ENCODE data around the gene KLK6.

The KLK6 gene

DNA sequence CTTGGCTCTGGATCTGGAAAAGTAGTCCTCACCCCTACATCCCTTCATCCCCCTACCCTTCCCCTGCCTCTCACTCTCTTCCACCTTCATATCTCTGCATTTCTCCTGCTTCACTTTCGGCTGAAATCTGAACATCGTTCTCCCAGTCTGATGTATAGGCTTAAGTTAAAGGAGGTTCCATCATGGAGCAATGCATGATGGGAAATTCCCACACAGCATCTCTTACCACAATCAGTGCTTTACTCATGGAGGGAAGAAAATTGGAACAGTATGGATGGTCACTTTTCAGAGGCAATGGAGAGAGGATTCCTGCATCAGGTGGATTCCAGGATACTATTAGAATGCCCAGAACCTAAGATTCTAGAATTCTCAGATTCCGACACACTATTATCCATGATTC, 38.1 kb upstream of the KLK6 start:
- H3K9me3 ChIP-seq (ENCODE audit: control insufficient read depth in 5 of 5, low read length in 5 of 5), result no peaks in the 10 kb centered on the region
- H3K4me3 ChIP-seq (ENCODE audit: low read depth in 1 of 5, low read length in 5 of 5), result no peak overlapping the region
- H3K4me1 ChIP-seq (ENCODE audit: control insufficient read depth in 5 of 5, insufficient read depth in 5 of 5, low read length in 5 of 5), result peaks cover 0 to 2% (median 0%) of the 10 kb centered on the region in 5 donors
- peaks cover 21 to 34% (median 28%) of the 10 kb centered on the region in 5 donors for H3K27me3 ChIP-seq (ENCODE audit: control insufficient read depth in 5 of 5, insufficient read depth in 4 of 5, low read length in 5 of 5)
- no peaks in the 10 kb centered on the region for H3K36me3 ChIP-seq (ENCODE audit: control insufficient read depth in 5 of 5, insufficient read depth in 5 of 5, low read length in 5 of 5)
- H3K27ac ChIP-seq (ENCODE audit: low read depth, low read length), result no peak overlapping the region
- no peak overlapping the region for H3K9ac ChIP-seq (ENCODE audit: low read length in 5 of 5)

- H3K9me3 ChIP-seq (ENCODE audit: control insufficient read depth in 5 of 5, low read length in 5 of 5), result no peaks in the 10 kb centered on the region
These were observed 37.0 kb upstream of the KLK6 start for GRCh38 chr19:51006406-51006805.

DNA sequence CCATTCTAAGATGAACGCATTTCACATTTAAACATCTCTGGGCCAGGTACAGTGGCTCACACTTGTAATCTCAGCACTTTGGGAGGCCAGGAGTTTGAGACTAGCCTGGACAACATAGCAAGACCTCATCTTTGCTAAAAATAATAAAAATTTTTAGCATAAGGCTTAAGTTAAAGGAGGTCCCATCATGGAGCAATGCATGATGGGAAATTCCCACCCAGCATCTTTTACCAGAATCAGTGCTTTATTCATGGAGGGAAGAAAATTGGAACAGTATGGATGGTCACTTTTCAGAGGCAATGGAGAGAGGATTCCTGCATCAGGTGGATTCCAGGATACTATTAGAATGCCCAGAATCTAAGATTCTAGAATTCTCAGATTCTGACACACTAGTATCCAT, 35.9 kb upstream of the KLK6 start:
- Histone ChIP-seq H3K4me3 (ENCODE audit: low read depth in 1 of 5, low read length in 5 of 5) (no peak overlapping the region), H3K36me3 (ENCODE audit: control insufficient read depth in 5 of 5, insufficient read depth in 5 of 5, low read length in 5 of 5) (no peaks in the 10 kb centered on the region), H3K9me3 (ENCODE audit: control insufficient read depth in 5 of 5, low read length in 5 of 5) (no peaks in the 10 kb centered on the region), H3K9ac (ENCODE audit: low read length in 5 of 5) (no peak overlapping the region), H3K4me1 (ENCODE audit: control insufficient read depth in 5 of 5, insufficient read depth in 5 of 5, low read length in 5 of 5) (peaks cover 0 to 6% (median 0%) of the 10 kb centered on the region in 5 donors), H3K27ac (ENCODE audit: low read depth, low read length) (no peak overlapping the region), H3K27me3 (ENCODE audit: control insufficient read depth in 5 of 5, insufficient read depth in 4 of 5, low read length in 5 of 5) (peaks cover 35 to 51% (median 41%) of the 10 kb centered on the region in 5 donors)

More at GRCh38 chr19:51006406-51006805, 37.0 kb upstream of the KLK6 start:
- Histone ChIP-seq H3K27ac (ENCODE audit: low read depth, low read length) (no peak overlapping the region), H3K36me3 (ENCODE audit: control insufficient read depth in 5 of 5, insufficient read depth in 5 of 5, low read length in 5 of 5) (no peaks in the 10 kb centered on the region), H3K4me3 (ENCODE audit: low read depth in 1 of 5, low read length in 5 of 5) (no peak overlapping the region), H3K27me3 (ENCODE audit: control insufficient read depth in 5 of 5, insufficient read depth in 4 of 5, low read length in 5 of 5) (peaks cover 28 to 43% (median 36%) of the 10 kb centered on the region in 5 donors), H3K9ac (ENCODE audit: low read length in 5 of 5) (no peak overlapping the region), H3K4me1 (ENCODE audit: control insufficient read depth in 5 of 5, insufficient read depth in 5 of 5, low read length in 5 of 5) (peaks cover 0 to 6% (median 0%) of the 10 kb centered on the region in 5 donors)

DNA sequence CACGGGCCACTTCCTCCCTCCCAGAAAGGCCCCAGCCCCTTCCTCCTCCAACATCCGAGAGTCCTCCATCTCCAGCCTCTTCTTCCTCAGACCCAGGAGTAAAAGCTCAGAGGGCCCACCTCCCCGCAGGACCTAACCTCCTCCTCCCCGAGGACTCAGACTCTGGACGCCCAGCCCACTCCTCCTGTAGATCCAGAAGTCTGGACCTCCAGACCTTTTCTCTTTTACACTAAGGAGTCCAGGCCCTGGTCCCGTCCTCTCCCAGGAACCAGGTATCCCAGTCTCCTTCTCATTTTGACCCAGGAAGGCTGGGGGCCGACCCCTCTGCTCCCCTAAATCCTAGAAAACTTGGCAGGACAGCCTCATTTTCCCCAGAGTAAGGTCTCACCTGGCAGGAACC, 33.9 kb upstream of the KLK6 start:
- Histone ChIP-seq H3K27me3 (ENCODE audit: control insufficient read depth in 5 of 5, insufficient read depth in 4 of 5, low read length in 5 of 5) (peaks cover 37 to 47% (median 41%) of the 10 kb centered on the region in 5 donors), H3K27ac (ENCODE audit: low read depth, low read length) (no peak overlapping the region), H3K9me3 (ENCODE audit: control insufficient read depth in 5 of 5, low read length in 5 of 5) (no peaks in the 10 kb centered on the region), H3K4me3 (ENCODE audit: low read depth in 1 of 5, low read length in 5 of 5) (no peak overlapping the region), H3K36me3 (ENCODE audit: control insufficient read depth in 5 of 5, insufficient read depth in 5 of 5, low read length in 5 of 5) (no peaks in the 10 kb centered on the region), H3K9ac (ENCODE audit: low read length in 5 of 5) (no peak overlapping the region), H3K4me1 (ENCODE audit: control insufficient read depth in 5 of 5, insufficient read depth in 5 of 5, low read length in 5 of 5) (peaks cover 0 to 6% (median 0%) of the 10 kb centered on the region in 5 donors)

- peaks cover 39 to 48% (median 46%) of the 10 kb centered on the region in 5 donors for H3K27me3 ChIP-seq (ENCODE audit: control insufficient read depth in 5 of 5, insufficient read depth in 4 of 5, low read length in 5 of 5)
- H3K4me1 ChIP-seq (ENCODE audit: control insufficient read depth in 5 of 5, insufficient read depth in 5 of 5, low read length in 5 of 5), result peaks cover 0 to 6% (median 0%) of the 10 kb centered on the region in 5 donors
- H3K9ac ChIP-seq (ENCODE audit: low read length in 5 of 5), result no peak overlapping the region
- no peak overlapping the region for H3K27ac ChIP-seq (ENCODE audit: low read depth, low read length)
- H3K9me3 ChIP-seq (ENCODE audit: control insufficient read depth in 5 of 5, low read length in 5 of 5), result no peaks in the 10 kb centered on the region
- no peak overlapping the region for H3K4me3 ChIP-seq (ENCODE audit: low read depth in 1 of 5, low read length in 5 of 5)
- no peaks in the 10 kb centered on the region for H3K36me3 ChIP-seq (ENCODE audit: control insufficient read depth in 5 of 5, insufficient read depth in 5 of 5, low read length in 5 of 5)
These were observed 33.3 kb upstream of the KLK6 start for GRCh38 chr19:51002542-51003311.

- Histone ChIP-seq H3K27ac (ENCODE audit: low read depth, low read length) (no peak overlapping the region), H3K9ac (ENCODE audit: low read length in 5 of 5) (no peak overlapping the region), H3K27me3 (ENCODE audit: control insufficient read depth in 5 of 5, insufficient read depth in 4 of 5, low read length in 5 of 5) (peaks cover 38 to 49% (median 45%) of the 10 kb centered on the region in 5 donors), H3K4me3 (ENCODE audit: low read depth in 1 of 5, low read length in 5 of 5) (no peak overlapping the region), H3K36me3 (ENCODE audit: control insufficient read depth in 5 of 5, insufficient read depth in 5 of 5, low read length in 5 of 5) (no peaks in the 10 kb centered on the region), H3K4me1 (ENCODE audit: control insufficient read depth in 5 of 5, insufficient read depth in 5 of 5, low read length in 5 of 5) (peaks cover 0 to 6% (median 0%) of the 10 kb centered on the region in 5 donors), H3K9me3 (ENCODE audit: control insufficient read depth in 5 of 5, low read length in 5 of 5) (no peaks in the 10 kb centered on the region)
These were observed 32.7 kb upstream of the KLK6 start for GRCh38 chr19:51002089-51002532.

DNA sequence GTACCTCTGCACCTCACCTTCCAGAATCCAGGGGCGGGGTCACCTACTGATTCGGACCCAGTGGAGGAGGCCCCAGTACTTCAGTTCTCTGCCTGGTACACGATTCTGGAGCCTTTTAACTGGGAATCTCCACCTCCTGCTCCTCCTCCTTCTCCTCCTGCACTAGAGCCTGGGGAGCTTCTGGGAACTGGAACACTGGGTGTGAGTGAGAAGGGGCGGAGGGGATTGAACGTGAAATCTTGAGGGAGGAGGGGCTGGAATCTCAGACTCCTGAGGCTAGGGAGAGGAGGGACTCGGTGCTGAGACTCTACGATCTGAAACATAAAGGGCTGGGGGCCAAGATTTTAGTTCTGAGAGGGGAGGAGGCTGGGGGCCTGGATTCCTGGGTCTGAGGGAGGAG, 32.1 kb upstream of the KLK6 start, which contains the start of gene KLK8:
Gene KLK8, minus strand, starts transcription at position 90 of the 400 bp plus-strand sequence. CDS start 437 bp downstream, outside the sequence.
- Histone ChIP-seq H3K4me3 (ENCODE audit: low read depth in 1 of 5, low read length in 5 of 5) (no peak within 1 kb of the TSS), H3K36me3 (ENCODE audit: control insufficient read depth in 5 of 5, insufficient read depth in 5 of 5, low read length in 5 of 5) (no peaks in the 10 kb centered on the region), H3K9me3 (ENCODE audit: control insufficient read depth in 5 of 5, low read length in 5 of 5) (no peaks in the 10 kb centered on the region), H3K9ac (ENCODE audit: low read length in 5 of 5) (no peak within 1 kb of the TSS), H3K4me1 (ENCODE audit: control insufficient read depth in 5 of 5, insufficient read depth in 5 of 5, low read length in 5 of 5) (peaks cover 0 to 6% (median 0%) of the 10 kb centered on the region in 5 donors), H3K27me3 (ENCODE audit: control insufficient read depth in 5 of 5, insufficient read depth in 4 of 5, low read length in 5 of 5) (peaks cover 33 to 47% (median 39%) of the 10 kb centered on the region in 5 donors), H3K27ac (ENCODE audit: low read depth, low read length) (no peak within 1 kb of the TSS)

DNA sequence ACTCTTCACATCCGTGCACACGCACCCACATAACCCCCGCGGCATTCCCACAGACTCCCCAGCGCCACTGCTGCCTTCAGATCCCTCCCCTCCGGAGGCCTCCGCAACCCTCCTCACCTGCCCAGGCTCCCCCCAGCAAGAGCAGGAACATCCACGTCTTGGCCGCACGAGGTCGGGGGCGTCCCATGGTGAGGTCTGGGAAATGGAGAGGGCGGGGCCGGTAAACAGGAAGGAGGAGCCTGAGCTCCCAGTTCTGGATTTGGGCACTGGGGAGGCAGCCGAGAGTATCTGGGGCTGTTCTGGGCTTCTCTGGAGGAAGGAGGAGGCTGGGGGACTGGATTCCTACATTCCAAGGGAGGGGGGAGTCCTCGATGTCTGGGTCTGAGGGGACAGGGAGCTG, 31.6 kb upstream of the KLK6 start:
- H3K9ac ChIP-seq (ENCODE audit: low read length in 5 of 5), result no peak overlapping the region
- H3K4me3 ChIP-seq (ENCODE audit: low read depth in 1 of 5, low read length in 5 of 5), result no peak overlapping the region
- H3K4me1 ChIP-seq (ENCODE audit: control insufficient read depth in 5 of 5, insufficient read depth in 5 of 5, low read length in 5 of 5), result peaks cover 0 to 6% (median 0%) of the 10 kb centered on the region in 5 donors
- no peaks in the 10 kb centered on the region for H3K9me3 ChIP-seq (ENCODE audit: control insufficient read depth in 5 of 5, low read length in 5 of 5)
- H3K27ac ChIP-seq (ENCODE audit: low read depth, low read length), result no peak overlapping the region
- H3K36me3 ChIP-seq (ENCODE audit: control insufficient read depth in 5 of 5, insufficient read depth in 5 of 5, low read length in 5 of 5), result no peaks in the 10 kb centered on the region
- H3K27me3 ChIP-seq (ENCODE audit: control insufficient read depth in 5 of 5, insufficient read depth in 4 of 5, low read length in 5 of 5), result peaks cover 32 to 46% (median 39%) of the 10 kb centered on the region in 5 donors

DNA sequence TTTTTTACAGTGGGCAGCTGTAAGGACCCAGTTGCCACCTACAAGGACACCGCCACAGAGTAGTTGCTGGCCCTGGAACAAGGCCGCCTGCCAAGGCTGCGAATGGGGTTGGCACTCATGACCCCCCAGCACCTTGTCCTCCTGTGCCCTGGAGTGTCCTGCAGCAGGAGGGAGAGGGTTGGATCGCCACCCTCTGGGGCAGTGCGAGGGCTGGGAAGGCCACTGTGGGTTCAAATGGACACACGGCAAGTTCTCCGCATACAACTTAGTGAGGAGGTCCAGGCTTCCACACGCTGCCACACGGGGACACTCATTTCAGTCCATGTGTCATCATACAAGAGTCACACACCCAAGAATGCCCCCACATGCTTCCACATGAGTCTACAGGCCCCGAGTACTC, 31.0 kb upstream of the KLK6 start:
- Histone ChIP-seq H3K36me3 (ENCODE audit: control insufficient read depth in 5 of 5, insufficient read depth in 5 of 5, low read length in 5 of 5) (no peaks in the 10 kb centered on the region), H3K27ac (ENCODE audit: low read depth, low read length) (no peak overlapping the region), H3K4me1 (ENCODE audit: control insufficient read depth in 5 of 5, insufficient read depth in 5 of 5, low read length in 5 of 5) (peaks cover 0 to 6% (median 0%) of the 10 kb centered on the region in 5 donors), H3K9ac (ENCODE audit: low read length in 5 of 5) (no peak overlapping the region), H3K4me3 (ENCODE audit: low read depth in 1 of 5, low read length in 5 of 5) (no peak overlapping the region), H3K9me3 (ENCODE audit: control insufficient read depth in 5 of 5, low read length in 5 of 5) (no peaks in the 10 kb centered on the region), H3K27me3 (ENCODE audit: control insufficient read depth in 5 of 5, insufficient read depth in 4 of 5, low read length in 5 of 5) (peaks cover 32 to 46% (median 39%) of the 10 kb centered on the region in 5 donors)

DNA sequence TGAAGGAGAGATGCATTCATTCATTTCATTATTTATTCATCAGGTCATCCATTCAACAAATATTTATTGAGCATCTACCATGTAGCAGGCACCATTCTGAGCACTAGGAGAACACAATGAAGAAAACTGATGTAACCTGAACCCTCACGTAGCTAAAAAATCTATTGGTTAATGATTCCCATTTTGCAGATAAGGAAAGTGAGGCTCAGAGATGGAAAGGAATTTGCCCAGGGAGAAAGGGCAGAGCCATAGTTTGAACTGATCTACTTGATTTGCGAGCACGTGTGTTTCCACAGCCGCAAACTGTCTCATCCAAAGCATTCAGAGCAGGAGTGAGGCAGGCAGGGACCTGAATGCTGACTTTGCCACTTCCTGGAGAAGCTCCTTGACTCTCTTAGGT, 29.3 kb upstream of the KLK6 start:
- H3K4me3 ChIP-seq (ENCODE audit: low read depth in 1 of 5, low read length in 5 of 5), result no peak overlapping the region
- H3K9me3 ChIP-seq (ENCODE audit: control insufficient read depth in 5 of 5, low read length in 5 of 5), result peaks cover 0 to 4% (median 0%) of the 10 kb centered on the region in 5 donors
- H3K27me3 ChIP-seq (ENCODE audit: control insufficient read depth in 5 of 5, insufficient read depth in 4 of 5, low read length in 5 of 5), result peaks cover 31 to 46% (median 39%) of the 10 kb centered on the region in 5 donors
- no peak overlapping the region for H3K9ac ChIP-seq (ENCODE audit: low read length in 5 of 5)
- no peaks in the 10 kb centered on the region for H3K36me3 ChIP-seq (ENCODE audit: control insufficient read depth in 5 of 5, insufficient read depth in 5 of 5, low read length in 5 of 5)
- no peak overlapping the region for H3K27ac ChIP-seq (ENCODE audit: low read depth, low read length)
- peaks cover 0 to 6% (median 0%) of the 10 kb centered on the region in 5 donors for H3K4me1 ChIP-seq (ENCODE audit: control insufficient read depth in 5 of 5, insufficient read depth in 5 of 5, low read length in 5 of 5)

All from subcutaneous abdominal adipose tissue (tissue), 5 donors.